Kidney (tissue), 14 donors: ENCODE results near the gene ROR1. TPM values are rescaled to one million over a fixed set of nuclear protein-coding genes. Genes with fewer than 3 reads are reported as not detected.
A peak's percentile ranks its signal among the peaks of the same experiment; 100 is the strongest.

ENCODE experiments used
- DNase-seq, 5 donors: peaks; one replicate each; pipeline ENCODE4 v3.0.0-alpha.2; 2013 to 2020
- FAIRE-seq: peaks from 2 replicates; lab custom pipeline; 2012; peaks lifted over from hg19 to GRCh38; lab: Jason Lieb, UNC
- H3K27ac ChIP-seq, 2 donors: one replicate each; pipeline ENCODE4 v1.7.0; 2013; ENCODE audit warnings: low read depth in 2 of 2, low read length in 2 of 2, inconsistent platforms in 1 of 2
- H3K27me3 ChIP-seq: one replicate; pipeline ENCODE4 v1.7.1; 2013; ENCODE audit warnings: low read length, inconsistent platforms; ENCODE audit not compliant: control insufficient read depth, insufficient read depth
- H3K36me3 ChIP-seq, 3 donors: one replicate each; pipeline versions ENCODE4 v1.7.0 to v1.7.1; 2013; ENCODE audit warnings: low read length in 3 of 3, control low read depth in 1 of 3, inconsistent platforms in 1 of 3; ENCODE audit not compliant: insufficient read depth in 3 of 3, control insufficient read depth in 2 of 3
- H3K4me1 ChIP-seq, 3 donors: one replicate each; pipeline versions ENCODE4 v1.7.0 to v1.7.1; 2013; ENCODE audit warnings: low read length in 3 of 3, inconsistent platforms in 1 of 3, low read depth in 1 of 3; ENCODE audit not compliant: control insufficient read depth in 2 of 3, insufficient read depth in 2 of 3
- H3K4me3 ChIP-seq, 3 donors: one replicate each; pipeline versions ENCODE4 v1.7.0 to v1.8.1; 2013; ENCODE audit warnings: low read length in 3 of 3, control low read depth in 1 of 3, inconsistent platforms in 1 of 3
- H3K9ac ChIP-seq, 3 donors: one replicate each; pipeline versions ENCODE4 v1.7.0 to v1.7.1; 2013; ENCODE audit warnings: low read length in 3 of 3, control low read depth in 1 of 3, inconsistent platforms in 1 of 3
- H3K9me3 ChIP-seq, 3 donors: one replicate each; pipeline versions ENCODE4 v1.7.0 to v1.7.1; 2013; ENCODE audit warnings: low read length in 3 of 3, control low read depth in 1 of 3, inconsistent platforms in 1 of 3; ENCODE audit not compliant: control insufficient read depth in 2 of 3, insufficient read depth in 1 of 3
- CTCF ChIP-seq: IDR thresholded peaks from 3 replicates; pipeline ENCODE4 v1.5.1; 2012; ENCODE audit warnings: mild to moderate bottlenecking, moderate library complexity, borderline replicate concordance; ENCODE audit not compliant: insufficient read depth; ENCODE audit errors: extremely low read depth
- intact Hi-C: fragments of 100-400 bp; cut with DNase I; formaldehyde crosslinking; loops from one replicate; pipeline ENCODE4 v1.11.1; 2022
- polyA plus RNA-seq: library from polyadenylated mRNA; stranded (reverse); fragments of 350-450 nt; fragmentation: Illumina TruSeq; extraction: RNeasy Lipid Tissue Mini Kit (QIAGEN cat#74804); gene quantifications from one replicate; pipeline ENCODE4 v1.2.3, GENCODE V29; 2014; ENCODE audit warnings: low read depth, low replicate concordance; ENCODE audit not compliant: insufficient read depth
- total RNA-seq: library from RNA; stranded (reverse); fragmentation: NEBNext Ultra II Directional; extraction: Animal tissue kit (Norgen Biotek cat#: 25700); gene quantifications from one replicate; pipeline ENCODE4 v1.2.1, GENCODE V29; 2021
- donor health status: control.
- donor health status: control.
- donor health status: control.
- donor health status: control.
- donor health status: control.
- donor health status: DM: yes; HTN: yes; CAD: no.
- donor health status: Normal renal cell carcinoma (clear cell type).

The ROR1 gene
- total and polyA plus RNA-seq, 2 donors from 2014 or later, result 0.77 to 8.0 TPM

GRCh38 chr1:64097859-64098258, 324.0 kb downstream of the ROR1 start:
- FAIRE-seq (no peak), DNase-seq (no peak)
- intact Hi-C loops, result no loop called here
- no peak for TF ChIP-seq CTCF
- Histone ChIP-seq H3K27ac (no peak overlapping the region), H3K4me1 (peaks cover 0 to 4% (median 0%) of the 10 kb centered on the region in 3 donors), H3K4me3 (no peak overlapping the region), H3K36me3 (no peaks in the 10 kb centered on the region), H3K9ac (no peak overlapping the region), H3K27me3 (no peaks in the 10 kb centered on the region), H3K9me3 (no peaks in the 10 kb centered on the region)

GRCh38 chr1:64098436-64098835, 324.6 kb downstream of the ROR1 start:
- no peak overlapping the region for H3K27ac ChIP-seq
- FAIRE-seq, result no peak
- TF ChIP-seq CTCF, result no peak

GRCh38 chr1:64098846-64099582, 325.2 kb downstream of the ROR1 start:
- DNase-seq, result peak in 3 of 5 donors; percentile 32 to 64 (median 54)
- intact Hi-C loops, result no loop called here

More at GRCh38 chr1:64098436-64098835, 324.6 kb downstream of the ROR1 start:
- Histone ChIP-seq H3K4me3 (no peak overlapping the region), H3K9me3 (no peaks in the 10 kb centered on the region), H3K4me1 (peaks cover 0 to 4% (median 0%) of the 10 kb centered on the region in 3 donors), H3K36me3 (no peaks in the 10 kb centered on the region), H3K9ac (no peak overlapping the region), H3K27me3 (no peaks in the 10 kb centered on the region)
- no peak for DNase-seq
- intact Hi-C loops, result no loop called here

More at GRCh38 chr1:64098846-64099582, 325.2 kb downstream of the ROR1 start:
- Histone ChIP-seq H3K27me3 (no peaks in the 10 kb centered on the region), H3K9ac (no peak overlapping the region), H3K4me1 (peaks cover 0 to 4% (median 0%) of the 10 kb centered on the region in 3 donors), H3K4me3 (no peak overlapping the region), H3K9me3 (no peaks in the 10 kb centered on the region), H3K36me3 (no peaks in the 10 kb centered on the region), H3K27ac (no peak overlapping the region)
- TF ChIP-seq CTCF, result no peak
- FAIRE-seq, result no peak
